ENCODE data around the gene ATG16L2.

ATG16L2 gene

DNA sequence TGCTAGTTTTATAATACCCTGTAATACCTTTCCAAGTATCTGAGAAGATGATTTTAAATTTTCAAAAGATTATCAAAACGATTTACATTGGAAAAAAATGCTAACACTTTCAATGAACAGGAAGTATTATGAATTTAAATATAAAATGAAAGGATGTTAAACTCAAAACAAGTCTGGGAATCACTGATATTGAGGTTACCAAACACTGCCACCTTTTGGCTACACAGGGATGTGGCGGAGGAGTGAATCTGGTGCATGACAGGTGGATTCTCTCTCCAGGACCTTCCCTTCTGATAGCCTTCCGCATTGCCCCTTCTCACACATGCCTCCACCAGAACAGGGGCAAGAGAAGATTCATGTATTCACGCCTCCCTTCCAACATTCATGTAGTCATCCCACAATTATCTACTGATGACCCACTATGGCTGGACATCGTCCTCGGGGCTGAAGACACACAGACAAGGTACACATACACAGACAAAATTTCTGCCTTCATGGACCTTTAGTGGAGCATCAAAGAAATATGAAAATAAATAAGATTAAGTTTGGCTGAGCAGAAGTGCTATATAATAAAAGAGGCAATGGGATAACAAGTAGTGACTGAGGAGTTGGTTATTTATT is 34.7 kb downstream of the ATG16L2 start:
- no peak overlapping the region for H3K9ac ChIP-seq

GRCh38 chr11:72850832-72851231 is 36.6 kb downstream of the ATG16L2 start:
- Histone ChIP-seq H3K36me3 (ENCODE audit: insufficient read depth) (no peaks in the 10 kb centered on the region), H3K27ac (no peak overlapping the region), H2AFZ (ENCODE audit: low read depth) (no peak overlapping the region), H3K4me2 (no peak overlapping the region), H4K20me1 (ENCODE audit: insufficient read depth) (no peaks in the 10 kb centered on the region), H3K4me3 (IDR thresholded peaks at IDR 0.05; ENCODE audit: insufficient read depth, low read depth, low read length) (no peak overlapping the region), H3K9ac (no peak overlapping the region), H3K4me1 (ENCODE audit: low read depth, poor library complexity, severe bottlenecking) (no peaks in the 10 kb centered on the region), H3K79me2 (ENCODE audit: insufficient read depth, low read depth) (no peaks in the 10 kb centered on the region), H3K27me3 (ENCODE audit: insufficient read depth, low read depth) (no peaks in the 10 kb centered on the region)
- TF ChIP-seq, protein P1, sequence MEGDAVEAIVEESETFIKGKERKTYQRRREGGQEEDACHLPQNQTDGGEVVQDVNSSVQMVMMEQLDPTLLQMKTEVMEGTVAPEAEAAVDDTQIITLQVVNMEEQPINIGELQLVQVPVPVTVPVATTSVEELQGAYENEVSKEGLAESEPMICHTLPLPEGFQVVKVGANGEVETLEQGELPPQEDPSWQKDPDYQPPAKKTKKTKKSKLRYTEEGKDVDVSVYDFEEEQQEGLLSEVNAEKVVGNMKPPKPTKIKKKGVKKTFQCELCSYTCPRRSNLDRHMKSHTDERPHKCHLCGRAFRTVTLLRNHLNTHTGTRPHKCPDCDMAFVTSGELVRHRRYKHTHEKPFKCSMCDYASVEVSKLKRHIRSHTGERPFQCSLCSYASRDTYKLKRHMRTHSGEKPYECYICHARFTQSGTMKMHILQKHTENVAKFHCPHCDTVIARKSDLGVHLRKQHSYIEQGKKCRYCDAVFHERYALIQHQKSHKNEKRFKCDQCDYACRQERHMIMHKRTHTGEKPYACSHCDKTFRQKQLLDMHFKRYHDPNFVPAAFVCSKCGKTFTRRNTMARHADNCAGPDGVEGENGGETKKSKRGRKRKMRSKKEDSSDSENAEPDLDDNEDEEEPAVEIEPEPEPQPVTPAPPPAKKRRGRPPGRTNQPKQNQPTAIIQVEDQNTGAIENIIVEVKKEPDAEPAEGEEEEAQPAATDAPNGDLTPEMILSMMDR (conservative IDR thresholded peaks at IDR 0.05; ENCODE audit: low read depth, low read length), result no peak

More for the DNA sequence above, 34.7 kb downstream of the ATG16L2 start:
- Histone ChIP-seq H3K27me3 (ENCODE audit: insufficient read depth, low read depth) (no peaks in the 10 kb centered on the region), H2AFZ (ENCODE audit: low read depth) (no peak overlapping the region), H3K4me3 (IDR thresholded peaks at IDR 0.05; ENCODE audit: insufficient read depth, low read depth, low read length) (no peak overlapping the region), H3K79me2 (ENCODE audit: insufficient read depth, low read depth) (no peaks in the 10 kb centered on the region), H3K27ac (no peak overlapping the region), H4K20me1 (ENCODE audit: insufficient read depth) (no peaks in the 10 kb centered on the region), H3K4me2 (no peak overlapping the region), H3K36me3 (ENCODE audit: insufficient read depth) (no peaks in the 10 kb centered on the region), H3K4me1 (ENCODE audit: low read depth, poor library complexity, severe bottlenecking) (no peaks in the 10 kb centered on the region)
- TF ChIP-seq, protein P1 (conservative IDR thresholded peaks at IDR 0.05; ENCODE audit: low read depth, low read length), result peak; percentile 81

- Histone ChIP-seq H3K4me3 (IDR thresholded peaks at IDR 0.05; ENCODE audit: insufficient read depth, low read depth, low read length) (no peak overlapping the region), H4K20me1 (ENCODE audit: insufficient read depth) (no peaks in the 10 kb centered on the region), H2AFZ (ENCODE audit: low read depth) (no peak overlapping the region), H3K27ac (no peak overlapping the region), H3K4me1 (ENCODE audit: low read depth, poor library complexity, severe bottlenecking) (no peaks in the 10 kb centered on the region), H3K79me2 (ENCODE audit: insufficient read depth, low read depth) (no peaks in the 10 kb centered on the region), H3K9ac (no peak overlapping the region), H3K36me3 (ENCODE audit: insufficient read depth) (no peaks in the 10 kb centered on the region), H3K4me2 (no peak overlapping the region), H3K27me3 (ENCODE audit: insufficient read depth, low read depth) (no peaks in the 10 kb centered on the region)
- TF ChIP-seq, protein P1 (conservative IDR thresholded peaks at IDR 0.05; ENCODE audit: low read depth, low read length), result no peak
Measured at GRCh38 chr11:72851726-72852125, 37.5 kb downstream of the ATG16L2 start.

GRCh38 chr11:72856065-72856464 is 41.9 kb downstream of the ATG16L2 start:
- no peaks in the 10 kb centered on the region for H3K4me1 ChIP-seq (ENCODE audit: low read depth, poor library complexity, severe bottlenecking)
- H3K4me2 ChIP-seq, result no peak overlapping the region
- no peak overlapping the region for H3K27ac ChIP-seq
- H3K9ac ChIP-seq, result no peak overlapping the region
- H3K36me3 ChIP-seq (ENCODE audit: insufficient read depth), result no peaks in the 10 kb centered on the region
- H3K4me3 ChIP-seq (IDR thresholded peaks at IDR 0.05; ENCODE audit: insufficient read depth, low read depth, low read length), result no peak overlapping the region
- H3K79me2 ChIP-seq (ENCODE audit: insufficient read depth, low read depth), result no peaks in the 10 kb centered on the region
- H2AFZ ChIP-seq (ENCODE audit: low read depth), result no peak overlapping the region
- no peaks in the 10 kb centered on the region for H3K27me3 ChIP-seq (ENCODE audit: insufficient read depth, low read depth)
- TF ChIP-seq, protein P1 (conservative IDR thresholded peaks at IDR 0.05; ENCODE audit: low read depth, low read length), result no peak
- H4K20me1 ChIP-seq (ENCODE audit: insufficient read depth), result no peaks in the 10 kb centered on the region

Measured in KMS-11 (cell line).